HG03521 (cell line): ENCODE results near the gene APLP2.
"Not testable (repeated sequence)": the region's sequence is repeated elsewhere in the genome, so short reads cannot be mapped to it uniquely, and the experiment has no call there.

ENCODE experiments used
- ATAC-seq: cut with Tn5 transposase; IDR thresholded peaks from one replicate; pipeline ENCODE4 v1.9.1; 2021; ENCODE audit warnings: mild to moderate bottlenecking, moderate library complexity; ENCODE audit not compliant: unreplicated experiment

Gene APLP2

GRCh38 chr11:130088919-130089673 lies 19.4 kb downstream of the APLP2 start:
- ATAC-seq = no peak

GRCh38 chr11:130089674-130090073 lies 20.0 kb downstream of the APLP2 start:
- ATAC-seq = no peak

- ATAC-seq = not testable (repeated sequence)
Measured at GRCh38 chr11:130090517-130090916, 20.8 kb downstream of the APLP2 start.

- not testable (repeated sequence) for ATAC-seq
Measured at GRCh38 chr11:130091169-130091568, 21.5 kb downstream of the APLP2 start.

GRCh38 chr11:130092661-130093060 lies 23.0 kb downstream of the APLP2 start:
- ATAC-seq = no peak

- ATAC-seq = no peak
Measured at GRCh38 chr11:130094614-130095013, 24.9 kb downstream of the APLP2 start.

GRCh38 chr11:130095326-130095725 lies 25.6 kb downstream of the APLP2 start:
- ATAC-seq = no peak

- ATAC-seq = no peak
Measured at GRCh38 chr11:130096042-130096441, 26.3 kb downstream of the APLP2 start.

- ATAC-seq = no peak
Measured at GRCh38 chr11:130096823-130097222, 27.1 kb downstream of the APLP2 start.

- no peak for ATAC-seq
Measured at GRCh38 chr11:130097285-130097684, 27.6 kb downstream of the APLP2 start.

GRCh38 chr11:130099356-130099755 lies 29.7 kb downstream of the APLP2 start:
- no peak for ATAC-seq

GRCh38 chr11:130100381-130101095 lies 30.8 kb downstream of the APLP2 start:
- ATAC-seq = no peak

GRCh38 chr11:130101661-130102060 lies 32.0 kb downstream of the APLP2 start:
- no peak for ATAC-seq

- no peak for ATAC-seq
Measured at GRCh38 chr11:130102301-130103249, 32.9 kb downstream of the APLP2 start.

GRCh38 chr11:130103296-130103814 lies 33.7 kb downstream of the APLP2 start:
- ATAC-seq = no peak

GRCh38 chr11:130106381-130106780 lies 36.7 kb downstream of the APLP2 start:
- no peak for ATAC-seq

GRCh38 chr11:130108671-130109070 lies 39.0 kb downstream of the APLP2 start:
- not testable (repeated sequence) for ATAC-seq

GRCh38 chr11:130109386-130109785 lies 39.7 kb downstream of the APLP2 start:
- no peak for ATAC-seq

GRCh38 chr11:130110339-130111108 lies 40.8 kb downstream of the APLP2 start:
- ATAC-seq = no peak
